KBM-7 (cell line): ENCODE results near the gene TMEM129.
"Not testable (repeated sequence)": the region's sequence is repeated elsewhere in the genome, so short reads cannot be mapped to it uniquely, and the experiment has no call there.

Source experiments
- DNase-seq: peaks from one replicate; pipeline ENCODE4 v3.0.0-alpha.2; 2015
- in situ Hi-C: fragments of 300-500 bp; cut with MboI; formaldehyde crosslinking; loops from 2 replicates; pipeline ENCODE4 v1.14.3; 2020; ENCODE audit warnings: low sequenced_read_pairs, low pct_unique_long_range_greater_than_20kb, mixed read lengths

The TMEM129 gene

DNA sequence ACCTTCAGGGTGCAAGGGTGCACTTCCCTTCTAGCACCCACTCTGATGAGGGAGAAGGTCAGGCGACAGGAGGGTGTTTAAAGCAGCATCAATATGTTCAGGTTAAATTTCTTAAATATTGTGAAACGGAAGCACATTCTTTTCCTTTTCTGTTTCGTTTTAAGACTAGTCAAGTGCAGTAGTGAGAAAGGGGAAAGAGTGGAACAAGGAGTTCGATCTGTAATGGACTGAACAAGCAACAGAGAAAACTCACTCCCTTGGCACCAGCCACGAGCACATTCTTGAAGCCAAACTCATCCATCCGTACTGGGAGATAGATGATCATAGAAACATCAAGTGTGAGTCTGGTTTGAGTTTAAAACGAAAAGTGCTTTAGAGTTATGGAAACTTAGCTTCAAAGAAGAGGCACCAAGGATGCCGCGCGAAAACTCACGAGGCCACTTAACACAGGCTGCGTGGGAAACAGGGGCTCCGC, 37.8 kb downstream of the TMEM129 start:
- in situ Hi-C loops, result no loop called here
- DNase-seq, result no peak

GRCh38 chr4:1682860-1683259, 38.3 kb downstream of the TMEM129 start:
- no peak for DNase-seq
- in situ Hi-C loops, result no loop called here

- DNase-seq, result no peak
- in situ Hi-C loops, result no loop called here
Measured at GRCh38 chr4:1678244-1678643, 42.9 kb downstream of the TMEM129 start.

DNA sequence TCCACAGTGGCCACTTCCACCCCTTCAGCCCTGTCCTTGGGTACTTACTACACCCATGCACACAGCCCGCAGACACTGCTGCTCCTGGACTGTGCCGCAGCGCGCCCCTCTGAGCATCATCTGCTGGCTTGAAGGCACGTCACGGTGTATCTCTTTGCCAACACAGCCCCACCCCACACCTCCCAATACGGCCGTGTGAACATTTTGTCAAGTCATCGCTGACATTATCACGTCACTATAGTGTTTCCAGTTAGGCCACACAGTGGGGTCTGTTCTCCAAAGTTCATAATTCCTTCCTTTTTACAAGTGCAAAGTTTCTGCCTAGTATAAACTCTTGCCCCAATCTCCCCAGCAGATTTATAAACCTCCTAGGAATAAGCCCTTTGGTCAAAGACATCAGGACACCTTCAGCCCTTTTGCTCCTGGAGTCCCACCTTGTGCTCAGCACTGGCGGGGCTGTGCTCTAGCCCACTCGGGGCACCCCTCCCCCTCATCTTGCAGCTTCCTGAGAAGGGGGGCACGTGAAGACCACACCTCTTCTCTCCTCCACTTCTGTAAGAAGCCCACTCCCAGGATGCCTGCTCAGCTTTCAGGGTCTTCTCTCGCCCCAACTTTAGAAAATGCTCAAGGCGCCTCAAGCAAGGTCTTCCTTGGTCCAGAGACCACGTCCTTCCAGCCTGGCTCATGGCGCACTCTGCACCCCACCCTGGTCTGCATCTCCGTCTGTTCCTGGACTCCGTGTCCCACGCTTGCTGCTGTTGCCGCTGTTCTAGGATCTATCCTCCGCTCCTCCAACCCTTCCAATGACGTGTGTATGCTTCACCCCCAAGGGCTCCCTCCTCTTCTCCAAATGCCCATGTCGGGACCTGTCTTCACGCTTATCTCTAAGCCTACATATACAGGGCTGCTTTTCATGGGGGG, 44.3 kb downstream of the TMEM129 start:
- DNase-seq, result no peak
- in situ Hi-C loops, result no loop called here

GRCh38 chr4:1675802-1676137, 45.4 kb downstream of the TMEM129 start:
- DNase-seq, result no peak
- in situ Hi-C loops, result no loop called here

DNA sequence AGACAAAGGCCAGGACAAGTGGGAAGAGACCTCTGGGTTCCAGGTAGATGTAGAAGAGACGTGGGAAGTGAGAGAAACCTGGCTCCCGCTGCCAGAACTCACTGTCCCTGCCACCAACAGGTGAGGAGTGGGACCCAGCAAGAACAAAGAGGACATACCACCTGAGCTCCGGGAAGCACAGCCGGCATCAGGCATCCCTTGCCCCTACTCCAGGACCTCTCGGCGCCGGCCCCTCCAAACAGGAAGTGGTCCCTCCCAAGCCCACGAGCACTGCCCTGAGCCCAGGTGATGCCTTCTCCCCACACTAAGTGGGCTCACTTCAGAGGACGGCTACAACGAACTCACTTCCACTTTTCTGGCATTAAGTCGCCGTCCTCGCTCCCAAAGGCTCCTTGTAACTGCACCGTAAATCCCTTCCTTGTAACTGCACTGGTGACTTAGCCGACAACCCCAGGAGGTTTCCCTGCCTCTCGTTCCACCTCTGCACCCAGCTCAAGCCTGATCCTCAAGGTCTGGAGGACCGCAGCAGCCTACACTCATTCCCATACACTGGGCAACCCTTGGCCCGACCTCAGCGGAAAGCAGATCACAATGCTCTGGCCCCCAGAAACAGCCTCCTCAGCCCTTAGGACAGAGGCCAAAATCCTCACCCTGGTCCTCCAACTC, 45.9 kb downstream of the TMEM129 start:
- DNase-seq, result no peak
- in situ Hi-C loops, result no loop called here

DNA sequence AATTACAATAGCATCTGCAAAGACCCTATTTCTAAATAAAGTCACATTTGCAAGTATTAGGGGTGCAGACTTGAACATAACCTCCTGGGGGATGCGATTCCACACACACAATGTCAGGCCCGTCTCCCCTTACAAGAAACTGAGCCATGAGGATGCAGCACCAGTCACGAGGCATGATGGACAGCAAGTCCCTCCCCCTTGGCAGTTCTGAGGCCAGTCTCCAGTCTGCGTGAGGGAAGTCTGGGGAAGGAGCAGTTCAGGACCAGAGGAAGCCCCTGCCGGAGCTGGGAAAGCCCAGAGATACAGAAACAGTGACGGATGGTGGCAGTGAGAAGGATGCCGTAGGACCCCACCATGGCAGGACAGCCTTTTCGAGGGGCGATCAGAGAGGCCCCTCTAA, 46.4 kb downstream of the TMEM129 start:
- in situ Hi-C loops, result no loop called here
- no peak for DNase-seq

DNA sequence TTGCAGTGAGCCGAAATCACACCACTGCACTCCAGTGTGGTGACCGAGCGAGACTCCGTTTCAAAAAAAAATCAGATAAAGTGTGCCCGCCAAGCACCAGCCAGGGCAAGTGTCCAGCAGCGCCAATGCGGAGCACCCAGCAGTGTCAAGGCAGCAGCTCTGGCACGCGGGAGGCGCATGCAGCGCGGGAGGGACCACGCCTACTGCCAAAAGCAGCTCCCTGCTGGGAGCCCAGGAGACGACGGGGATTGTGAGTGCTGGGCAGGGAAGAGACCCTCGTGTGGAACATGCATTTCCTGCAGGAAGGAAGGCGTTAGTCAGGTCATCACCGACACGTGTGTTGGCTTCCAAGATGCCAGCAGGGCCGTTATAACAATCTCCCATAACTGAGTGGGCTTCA, 47.5 kb downstream of the TMEM129 start:
- no peak for DNase-seq
- in situ Hi-C loops, result no loop called here

GRCh38 chr4:1671011-1671410, 50.1 kb downstream of the TMEM129 start:
- in situ Hi-C loops, result not testable (repeated sequence)

GRCh38 chr4:1670279-1670678, 50.8 kb downstream of the TMEM129 start:
- in situ Hi-C loops, result no loop called here

More at GRCh38 chr4:1671011-1671410, 50.1 kb downstream of the TMEM129 start:
- not testable (repeated sequence) for DNase-seq

DNA sequence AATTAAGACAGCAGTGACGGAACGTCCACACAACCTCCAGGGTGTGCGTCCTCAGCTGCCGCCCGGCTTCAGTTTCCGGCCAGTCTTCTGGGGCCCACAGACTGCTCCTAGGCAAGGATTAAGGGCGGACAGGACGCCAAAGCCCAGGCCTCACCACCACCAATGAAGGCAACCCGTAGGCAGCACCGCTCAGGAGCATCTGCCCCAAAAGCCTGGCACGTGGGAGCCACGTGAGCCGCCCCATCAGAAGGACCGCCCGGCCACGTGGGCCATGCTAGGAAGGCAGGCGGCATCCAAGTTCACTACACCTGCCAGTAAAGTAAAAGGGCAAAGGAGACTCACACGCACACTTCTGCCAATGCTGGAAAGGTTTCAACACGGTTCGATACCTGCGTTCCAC, 51.3 kb downstream of the TMEM129 start:
- in situ Hi-C loops, result no loop called here
- DNase-seq, result no peak

More at GRCh38 chr4:1670279-1670678, 50.8 kb downstream of the TMEM129 start:
- no peak for DNase-seq

- no peak for DNase-seq
- in situ Hi-C loops, result no loop called here
Measured at GRCh38 chr4:1669270-1669669, 51.9 kb downstream of the TMEM129 start.

DNA sequence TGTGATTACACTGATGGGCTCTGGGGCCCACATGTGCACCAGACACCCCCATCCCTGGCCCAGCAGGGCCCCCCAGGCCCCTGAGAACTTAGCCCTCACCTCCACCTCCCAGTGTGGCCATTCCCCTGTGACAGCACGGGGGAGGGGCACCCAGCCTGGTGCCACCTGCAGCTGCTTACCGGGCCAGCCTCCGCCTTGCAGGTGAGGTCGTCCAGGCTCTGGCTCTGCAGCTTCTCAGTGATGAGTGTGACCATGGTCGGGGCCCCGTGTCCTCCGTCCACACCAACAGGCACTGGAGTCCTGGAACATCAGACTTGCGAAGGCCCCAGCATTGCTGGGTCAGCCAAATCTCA, 52.7 kb downstream of the TMEM129 start:
- no peak for DNase-seq
- in situ Hi-C loops, result no loop called here

- DNase-seq, result no peak
- in situ Hi-C loops, result no loop called here
Measured at GRCh38 chr4:1667273-1667672, 53.9 kb downstream of the TMEM129 start.

- in situ Hi-C loops, result no loop called here
- no peak for DNase-seq
Measured at GRCh38 chr4:1666391-1666790, 54.7 kb downstream of the TMEM129 start.
